OCI-LY3 (cell line): ENCODE results near the gene CTDP1.

ENCODE experiments used
- H2AFZ ChIP-seq: fragments of 200-600, 300-600 bp; shearing (Covaris generic); 2 replicates; pipeline ENCODE4 v1.6.0; 2014; ENCODE audit warnings: antibody characterized with exemption, low read depth, low read length
- H3K27ac ChIP-seq: fragments of 200-600, 300-600 bp; sonication (generic); 2 replicates; pipeline ENCODE4 v1.5.1; 2014; ENCODE audit warnings: mild to moderate bottlenecking, low read length, moderate library complexity, mixed read lengths
- H3K27me3 ChIP-seq: fragments of 200-600, 300-600 bp; sonication (generic); 2 replicates; pipeline ENCODE4 v1.6.1; 2014; ENCODE audit warnings: low read depth, low read length, mixed read lengths
- H3K36me3 ChIP-seq: fragments of 200-600, 300-600 bp; sonication (generic); replicated peaks from 2 replicates; pipeline ENCODE3; 2014; ENCODE audit warnings: low read depth, low read length, mixed read lengths
- H3K4me1 ChIP-seq: fragments of 300-600, 200-600 bp; sonication (generic); 2 replicates; pipeline ENCODE4 v1.6.1; 2014; ENCODE audit warnings: low read length, mixed read lengths
- H3K4me2 ChIP-seq: fragments of 200-600, 300-600 bp; sonication (generic); 2 replicates; pipeline ENCODE4 v1.6.1; 2014; ENCODE audit warnings: low read length, mixed read lengths
- H3K4me3 ChIP-seq: fragments of 300-600, 200-600 bp; sonication (generic); 2 replicates; pipeline ENCODE4 v1.5.1; 2014; ENCODE audit warnings: antibody characterized with exemption, mild to moderate bottlenecking, low read length, moderate library complexity
- H3K79me2 ChIP-seq: fragments of 300-600, 200-600 bp; shearing (Covaris generic); 2 replicates; pipeline ENCODE4 v1.6.1; 2014; ENCODE audit warnings: mild to moderate bottlenecking, low read length, mixed read lengths
- H3K9ac ChIP-seq: fragments of 300-600, 200-600 bp; shearing (Covaris generic); 2 replicates; pipeline ENCODE4 v1.6.0; 2014; ENCODE audit warnings: mild to moderate bottlenecking, low read length, moderate library complexity
- H3K9me3 ChIP-seq: fragments of 200-600, 300-600 bp; shearing (Covaris generic); 2 replicates; pipeline ENCODE4 v1.6.1; 2014; ENCODE audit warnings: low read length, mixed read lengths; ENCODE audit not compliant: insufficient read depth
- H4K20me1 ChIP-seq: fragments of 200-600, 300-600 bp; sonication (generic); 2 replicates; pipeline ENCODE4 v1.6.1; 2016; ENCODE audit warnings: low read length, mixed read lengths; ENCODE audit not compliant: insufficient read depth
- CTCF ChIP-seq: fragments of 200-600, 300-600 bp; sonication (generic); IDR thresholded peaks from 2 replicates; pipeline ENCODE4 v1.5.1; 2014; ENCODE audit warnings: antibody characterized with exemption, low read length, low read depth
- EZH2phosphoT487 ChIP-seq: fragments of 200-600 bp; shearing (Covaris generic); IDR thresholded peaks from 2 replicates; pipeline ENCODE4 v1.6.1; 2018; ENCODE audit warnings: antibody characterized with exemption, mixed run types, low read depth

CTDP1 gene

GRCh38 chr18:79789091-79789891 is 109.7 kb downstream of the CTDP1 start:
- Histone ChIP-seq H3K4me2 (no peak overlapping the region), H3K27ac (no peak overlapping the region), H3K79me2 (no peaks in the 10 kb centered on the region), H3K9ac (no peak overlapping the region), H3K36me3 (no peaks in the 10 kb centered on the region), H3K4me1 (peaks cover 13% of the 10 kb centered on the region), H3K4me3 (no peak overlapping the region), H2AFZ (no peak overlapping the region), H3K27me3 (peaks cover 19% of the 10 kb centered on the region), H3K9me3 (no peaks in the 10 kb centered on the region), H4K20me1 (no peaks in the 10 kb centered on the region)
- TF ChIP-seq CTCF (no peak), EZH2phosphoT487 (no peak)

DNA sequence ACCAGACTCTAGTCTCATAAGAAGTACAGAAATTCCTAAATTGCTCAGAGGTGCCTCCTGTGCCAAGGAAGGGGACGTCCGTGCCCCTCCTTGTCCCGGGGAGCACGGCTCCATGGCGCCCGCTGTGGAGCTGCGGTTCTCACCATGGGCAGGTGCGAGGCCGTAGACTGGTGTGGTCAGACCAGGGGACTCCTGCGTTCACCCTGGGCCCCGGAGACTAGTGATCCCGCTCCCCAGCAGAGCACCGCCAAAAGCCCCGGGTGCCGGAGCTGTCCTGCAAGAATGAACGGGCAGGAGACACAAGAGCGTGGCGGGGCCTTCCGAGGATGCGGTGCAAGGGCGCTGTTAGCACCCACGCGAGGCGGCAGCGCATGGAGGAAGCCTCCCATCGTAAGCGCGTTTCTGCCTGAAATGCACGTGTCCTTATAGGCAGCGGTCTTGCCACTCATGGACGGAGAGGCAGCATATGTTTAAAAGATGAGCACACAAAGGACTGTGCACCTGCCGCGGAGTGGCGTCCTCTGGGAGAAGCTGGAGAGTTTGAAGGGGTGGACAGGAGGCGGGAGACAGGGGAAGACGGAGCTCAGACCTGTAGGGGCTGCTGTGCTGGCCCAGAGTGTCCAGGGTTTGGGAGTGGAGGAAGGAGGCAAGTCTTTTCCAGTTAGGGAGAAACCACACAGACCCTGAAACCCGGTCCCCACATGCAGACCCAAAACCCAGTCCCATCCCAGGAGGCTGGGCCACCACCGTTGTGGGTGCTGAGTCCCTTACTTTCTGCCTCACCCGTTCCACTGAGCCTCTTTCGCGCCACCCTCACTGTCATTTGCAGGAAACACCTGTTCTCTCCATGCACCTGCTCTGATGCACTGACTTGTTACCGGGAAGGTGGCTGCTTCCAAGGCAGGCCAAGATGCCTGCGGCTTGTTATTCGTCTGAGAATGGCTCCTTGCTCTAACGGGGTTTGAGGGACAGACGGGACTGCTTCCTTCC is 110.6 kb downstream of the CTDP1 start:
- Histone ChIP-seq H3K36me3 (no peaks in the 10 kb centered on the region), H3K9me3 (no peaks in the 10 kb centered on the region), H2AFZ (no peak overlapping the region), H3K4me2 (no peak overlapping the region), H3K9ac (no peak overlapping the region), H3K27ac (no peak overlapping the region), H4K20me1 (no peaks in the 10 kb centered on the region), H3K27me3 (peaks cover 19% of the 10 kb centered on the region), H3K4me3 (no peak overlapping the region), H3K79me2 (no peaks in the 10 kb centered on the region), H3K4me1 (peaks cover 13% of the 10 kb centered on the region)
- no peak for TF ChIP-seq EZH2phosphoT487
- no peak for TF ChIP-seq CTCF

GRCh38 chr18:79790996-79791972 is 111.7 kb downstream of the CTDP1 start:
- TF ChIP-seq EZH2phosphoT487 (no peak), CTCF (no peak)
- Histone ChIP-seq H4K20me1 (no peaks in the 10 kb centered on the region), H2AFZ (no peak overlapping the region), H3K9ac (no peak overlapping the region), H3K27ac (no peak overlapping the region), H3K4me2 (no peak overlapping the region), H3K27me3 (peaks cover 19% of the 10 kb centered on the region), H3K36me3 (no peaks in the 10 kb centered on the region), H3K79me2 (no peaks in the 10 kb centered on the region), H3K4me1 (peaks cover 16% of the 10 kb centered on the region), H3K9me3 (no peaks in the 10 kb centered on the region), H3K4me3 (no peak overlapping the region)
